Lower lobe of right lung (tissue), 2 donors: ENCODE data around the gene RSPH1. TPM values are rescaled to one million over a fixed set of nuclear protein-coding genes. Genes with fewer than 3 reads are reported as not detected.
A peak's percentile ranks its signal among the peaks of the same experiment; 100 is the strongest.

ENCODE experiments used
- ATAC-seq, 2 donors: fragments of 200-7000 bp; cut with Tn5 transposase; one replicate each; pipeline ENCODE4 v1.9.1; 2020 to 2022; ENCODE audit warnings: mild to moderate bottlenecking in 2 of 2, moderate library complexity in 2 of 2
- DNase-seq: peaks from one replicate; pipeline ENCODE4 v3.0.0-alpha.2; 2020
- H3K27ac ChIP-seq: fragments of 200-600 bp; one replicate; pipeline ENCODE4 v1.8.0; 2022
- H3K27me3 ChIP-seq: fragments of 200-600 bp; one replicate; pipeline ENCODE4 v1.8.0; 2022; ENCODE audit warnings: low read depth
- H3K36me3 ChIP-seq: fragments of 200-600 bp; one replicate; pipeline ENCODE4 v1.8.0; 2022; ENCODE audit warnings: mild to moderate bottlenecking
- H3K4me1 ChIP-seq: fragments of 200-600 bp; one replicate; pipeline ENCODE4 v1.8.0; 2022
- H3K4me3 ChIP-seq: fragments of 200-600 bp; one replicate; pipeline ENCODE4 v1.8.0; 2022; ENCODE audit warnings: mild to moderate bottlenecking
- H3K9me3 ChIP-seq: fragments of 200-600 bp; one replicate; pipeline ENCODE4 v1.8.0; 2022
- intact Hi-C: fragments of 100-400 bp; cut with DNase I; formaldehyde crosslinking; loops from one replicate; pipeline ENCODE4 v1.11.0; 2022
- total RNA-seq: library from RNA; stranded (reverse); fragmentation: NEBNext Ultra II Directional; extraction: Animal tissue kit (Norgen Biotek cat#: 25700); gene quantifications from one replicate; pipeline ENCODE4 v1.2.1, GENCODE V29; 2021
- TF ChIP-seq, protein P1 (sequence below): fragments of 200-600 bp; IDR thresholded peaks from one replicate; pipeline ENCODE4 v1.8.0; 2022; ENCODE audit warnings: antibody characterized with exemption, mild to moderate bottlenecking
- donor health status: DM: no; HTN: yes; CAD: no; lungs with severe emphysema.

RSPH1 gene
- total RNA-seq, 1 donor from 2014 or later: 18.1 TPM

DNA sequence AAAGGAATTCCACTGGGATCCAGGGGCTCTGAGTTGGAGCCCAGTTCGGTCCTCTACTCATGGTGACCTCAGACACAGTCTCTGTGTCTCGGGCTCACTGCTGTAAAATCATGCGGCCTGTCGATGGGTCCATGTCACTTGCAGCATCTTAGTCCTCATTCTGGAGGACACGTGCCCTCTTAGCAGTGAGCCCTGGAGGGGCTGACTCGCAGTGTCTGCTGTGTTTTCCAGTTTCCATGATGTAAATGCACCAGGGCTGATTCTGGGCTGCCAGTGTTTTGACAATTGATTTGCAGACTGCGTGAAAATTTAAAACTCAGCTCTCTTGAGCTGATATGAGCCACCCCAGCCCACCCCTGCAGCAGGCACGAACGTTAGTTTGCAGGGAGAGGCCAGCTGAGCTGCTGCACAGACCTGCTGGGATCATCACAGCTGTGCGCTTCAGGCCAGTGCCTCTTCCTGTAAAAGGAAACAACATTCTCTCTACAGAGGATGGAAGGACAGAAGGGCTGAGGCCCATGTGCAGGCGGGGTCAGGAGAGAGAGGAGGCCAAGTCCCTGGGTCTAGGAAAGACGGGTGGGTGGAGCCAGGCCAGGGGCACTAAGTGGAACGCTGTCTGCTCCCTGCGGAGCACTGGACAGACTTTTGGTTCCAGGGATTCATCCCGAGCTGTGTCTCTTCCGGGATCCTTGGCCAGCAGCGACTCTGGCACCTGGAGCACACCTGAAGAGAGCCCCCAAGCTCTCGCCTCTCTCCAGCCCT, 42.6 kb downstream of the RSPH1 start:
- DNase-seq (no peak), ATAC-seq (no peak)
- TF ChIP-seq, protein P1, sequence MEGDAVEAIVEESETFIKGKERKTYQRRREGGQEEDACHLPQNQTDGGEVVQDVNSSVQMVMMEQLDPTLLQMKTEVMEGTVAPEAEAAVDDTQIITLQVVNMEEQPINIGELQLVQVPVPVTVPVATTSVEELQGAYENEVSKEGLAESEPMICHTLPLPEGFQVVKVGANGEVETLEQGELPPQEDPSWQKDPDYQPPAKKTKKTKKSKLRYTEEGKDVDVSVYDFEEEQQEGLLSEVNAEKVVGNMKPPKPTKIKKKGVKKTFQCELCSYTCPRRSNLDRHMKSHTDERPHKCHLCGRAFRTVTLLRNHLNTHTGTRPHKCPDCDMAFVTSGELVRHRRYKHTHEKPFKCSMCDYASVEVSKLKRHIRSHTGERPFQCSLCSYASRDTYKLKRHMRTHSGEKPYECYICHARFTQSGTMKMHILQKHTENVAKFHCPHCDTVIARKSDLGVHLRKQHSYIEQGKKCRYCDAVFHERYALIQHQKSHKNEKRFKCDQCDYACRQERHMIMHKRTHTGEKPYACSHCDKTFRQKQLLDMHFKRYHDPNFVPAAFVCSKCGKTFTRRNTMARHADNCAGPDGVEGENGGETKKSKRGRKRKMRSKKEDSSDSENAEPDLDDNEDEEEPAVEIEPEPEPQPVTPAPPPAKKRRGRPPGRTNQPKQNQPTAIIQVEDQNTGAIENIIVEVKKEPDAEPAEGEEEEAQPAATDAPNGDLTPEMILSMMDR: no peak

DNA sequence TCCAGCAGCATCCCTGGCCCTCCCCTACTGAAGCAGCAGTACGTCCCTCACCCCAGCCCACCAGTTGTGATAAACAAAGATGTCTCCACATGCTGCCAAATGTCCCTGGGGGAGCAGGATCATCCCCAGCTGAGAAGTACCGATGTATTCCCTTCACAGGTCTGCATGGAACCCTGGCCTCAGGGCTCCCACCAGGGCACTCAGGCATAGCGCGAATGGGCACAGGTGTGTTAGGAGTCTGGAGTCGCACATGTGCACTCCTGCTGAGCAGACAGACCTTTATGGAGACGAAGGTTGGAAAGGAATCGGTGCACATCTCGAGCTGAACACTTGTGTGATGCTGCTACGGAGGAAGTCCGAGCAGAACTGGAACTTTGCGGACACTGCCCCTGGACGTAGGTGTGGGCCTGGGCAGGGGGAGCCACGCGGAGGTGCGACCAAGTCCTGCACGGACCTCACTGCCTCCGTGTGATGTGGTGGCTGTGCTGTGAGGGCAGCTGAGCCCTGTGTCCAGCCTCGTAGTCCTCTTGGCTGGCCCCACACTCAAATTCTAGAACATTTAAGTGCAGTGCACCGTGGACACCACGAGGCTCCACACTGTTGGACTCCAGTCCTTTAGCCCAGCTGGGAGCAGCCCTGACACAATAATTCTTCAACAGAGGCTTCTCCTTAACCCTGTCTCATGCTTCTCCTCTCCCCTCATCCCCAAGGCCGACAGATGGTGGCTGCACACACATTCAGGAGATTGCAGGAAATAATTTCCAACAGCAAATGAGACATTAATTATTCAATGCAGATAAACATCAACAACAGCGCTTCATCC, 43.4 kb downstream of the RSPH1 start:
- H3K36me3 ChIP-seq: no peaks in the 10 kb centered on the region
- no peak for ATAC-seq
- no peak overlapping the region for H3K4me3 ChIP-seq
- no peak overlapping the region for H3K27ac ChIP-seq
- TF ChIP-seq, protein P1: no peak
- no peaks in the 10 kb centered on the region for H3K27me3 ChIP-seq
- intact Hi-C loops: no loop called here
- no peak for DNase-seq
- H3K4me1 ChIP-seq: peaks cover 11% of the 10 kb centered on the region
- H3K9me3 ChIP-seq: no peaks in the 10 kb centered on the region

More for the DNA sequence above, 42.6 kb downstream of the RSPH1 start:
- H3K27me3 ChIP-seq: no peaks in the 10 kb centered on the region
- no peaks in the 10 kb centered on the region for H3K36me3 ChIP-seq
- no peak overlapping the region for H3K4me3 ChIP-seq
- H3K27ac ChIP-seq: no peak overlapping the region
- intact Hi-C loops: no loop called here
- H3K4me1 ChIP-seq: peaks cover 11% of the 10 kb centered on the region
- no peaks in the 10 kb centered on the region for H3K9me3 ChIP-seq

DNA sequence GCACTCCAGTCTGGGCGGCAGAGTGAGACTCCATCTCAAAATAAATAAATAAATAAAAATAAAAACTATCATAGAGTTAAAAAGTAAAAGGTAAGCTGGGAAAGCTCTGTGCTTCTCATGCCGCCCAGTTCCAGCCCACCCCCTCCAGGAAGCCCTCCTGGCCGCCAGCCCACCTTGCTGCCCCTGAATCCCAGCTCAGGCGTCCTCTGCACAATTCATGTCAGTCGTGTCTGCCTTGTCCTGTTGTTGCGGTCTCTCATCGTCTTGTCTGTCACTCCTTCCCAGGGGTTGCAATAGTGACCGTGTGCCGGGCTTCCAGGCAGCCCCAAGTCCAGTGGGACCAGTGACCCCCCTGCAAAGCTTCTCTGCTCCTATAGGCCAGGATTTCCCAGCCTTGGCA, 44.1 kb downstream of the RSPH1 start:
- intact Hi-C loops: no loop called here
- no peak overlapping the region for H3K27ac ChIP-seq
- H3K4me1 ChIP-seq: peaks cover 11% of the 10 kb centered on the region
- no peaks in the 10 kb centered on the region for H3K9me3 ChIP-seq
- TF ChIP-seq, protein P1: no peak
- no peak for ATAC-seq
- H3K27me3 ChIP-seq: no peaks in the 10 kb centered on the region
- H3K36me3 ChIP-seq: no peaks in the 10 kb centered on the region
- no peak overlapping the region for H3K4me3 ChIP-seq
- no peak for DNase-seq

DNA sequence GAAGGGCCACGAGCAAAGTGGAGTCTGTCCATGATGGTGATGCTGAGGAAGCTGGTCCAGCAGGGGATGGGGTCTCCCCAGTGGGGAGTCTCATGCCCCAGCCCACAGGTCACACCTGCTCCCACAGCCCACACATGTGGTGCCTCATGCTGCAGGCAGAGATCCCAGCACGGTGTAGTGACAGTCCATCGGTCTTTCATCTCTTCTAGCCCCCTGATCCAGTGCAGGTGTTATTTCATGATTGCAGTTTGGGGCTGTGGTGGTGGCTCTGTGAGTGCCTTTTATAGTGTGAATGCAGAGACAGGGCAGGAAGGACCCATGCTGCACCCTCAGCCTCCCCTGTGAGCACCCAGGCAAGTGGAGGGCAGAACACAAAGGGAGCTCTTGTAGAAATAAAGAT, 47.3 kb downstream of the RSPH1 start:
- no peak for ATAC-seq
- TF ChIP-seq, protein P1: no peak
- Histone ChIP-seq H3K4me3 (no peak overlapping the region), H3K36me3 (no peaks in the 10 kb centered on the region), H3K4me1 (peaks cover 11% of the 10 kb centered on the region), H3K27ac (no peak overlapping the region), H3K27me3 (no peaks in the 10 kb centered on the region), H3K9me3 (no peaks in the 10 kb centered on the region)
- DNase-seq: peak; percentile 37
- intact Hi-C loops: no loop called here

DNA sequence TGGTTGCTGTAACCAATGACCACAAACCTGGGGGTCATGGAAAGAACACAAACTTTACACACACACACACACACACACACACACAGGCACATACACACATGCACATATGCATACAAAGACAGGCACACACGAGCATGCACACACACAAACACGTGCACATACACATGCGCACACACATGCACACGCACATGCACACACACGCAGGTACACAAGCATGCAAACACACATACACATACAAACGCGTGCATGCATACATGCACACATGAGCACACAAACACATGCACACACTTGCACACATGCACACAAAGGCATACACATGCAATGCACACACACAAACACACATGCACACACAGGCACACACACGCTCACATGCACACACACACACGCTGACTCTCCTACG, 48.3 kb downstream of the RSPH1 start:
- intact Hi-C loops: no loop called here
- H3K36me3 ChIP-seq: no peaks in the 10 kb centered on the region
- H3K27me3 ChIP-seq: no peaks in the 10 kb centered on the region
- TF ChIP-seq, protein P1: no peak
- no peak for DNase-seq
- H3K4me3 ChIP-seq: no peak overlapping the region
- H3K9me3 ChIP-seq: no peaks in the 10 kb centered on the region
- no peak for ATAC-seq
- peaks cover 11% of the 10 kb centered on the region for H3K4me1 ChIP-seq
- no peak overlapping the region for H3K27ac ChIP-seq
